Stimulated activated CD4-positive, alpha-beta T cell treated with anti-CD3 and anti-CD28 coated beads, Interleukin-15, amount 100 ng/mL, for 48 hours (primary cell): Measurements from ENCODE around the gene HSD3B2.
"Not testable (repeated sequence)": the region's sequence is repeated elsewhere in the genome, so short reads cannot be mapped to it uniquely, and the experiment has no call there.

ENCODE experiments used
- DNase-seq, 2 donors: peaks; one replicate each; pipeline ENCODE4 v3.0.0-alpha.2; 2020; ENCODE audit warnings: low read depth in 2 of 2

Gene HSD3B2

DNA sequence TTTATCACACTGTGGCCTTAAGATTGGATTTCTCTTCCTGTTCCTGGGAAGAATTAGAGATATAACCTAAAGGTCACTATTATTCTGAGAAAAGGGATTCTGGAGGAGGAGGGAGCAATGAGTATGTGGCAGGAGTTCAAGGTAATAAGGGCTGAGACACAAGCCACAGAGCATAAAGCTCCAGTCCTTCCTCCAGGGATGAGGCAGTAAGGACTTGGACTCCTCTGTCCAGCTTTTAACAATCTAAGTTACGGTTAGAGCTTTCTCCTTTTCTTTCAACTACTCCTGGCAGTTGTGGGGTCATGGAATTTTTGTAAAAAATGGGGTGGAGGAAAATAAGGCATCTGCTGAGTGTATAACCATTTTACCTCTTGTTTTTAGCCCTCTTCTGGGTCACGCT, at the start of gene HSD3B2:
TSS of gene HSD3B2 (plus strand) at position 201 of the 400 bp plus-strand sequence. CDS start 270 bp downstream, outside the sequence.
- no peak for DNase-seq

DNA sequence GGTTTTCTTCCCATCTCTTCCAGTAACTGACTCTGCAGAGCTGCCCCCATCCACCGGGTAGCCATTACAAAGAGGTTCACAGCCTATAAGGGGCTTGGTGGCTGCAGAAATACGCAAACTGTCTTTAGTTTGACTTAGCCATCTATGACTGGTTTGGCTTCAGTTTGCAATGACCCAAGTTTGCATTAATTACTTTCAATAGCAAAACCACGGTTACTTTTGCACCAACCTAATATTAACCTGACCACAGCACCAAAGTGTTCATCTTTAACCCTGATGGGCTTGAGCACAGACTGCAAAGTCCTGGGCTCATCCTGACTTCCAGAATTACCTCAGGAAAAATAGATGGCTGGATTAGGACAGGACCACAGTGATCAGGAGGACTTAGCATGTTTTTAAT, 48.5 kb upstream of the HSD3B2 start:
- no peak for DNase-seq

DNA sequence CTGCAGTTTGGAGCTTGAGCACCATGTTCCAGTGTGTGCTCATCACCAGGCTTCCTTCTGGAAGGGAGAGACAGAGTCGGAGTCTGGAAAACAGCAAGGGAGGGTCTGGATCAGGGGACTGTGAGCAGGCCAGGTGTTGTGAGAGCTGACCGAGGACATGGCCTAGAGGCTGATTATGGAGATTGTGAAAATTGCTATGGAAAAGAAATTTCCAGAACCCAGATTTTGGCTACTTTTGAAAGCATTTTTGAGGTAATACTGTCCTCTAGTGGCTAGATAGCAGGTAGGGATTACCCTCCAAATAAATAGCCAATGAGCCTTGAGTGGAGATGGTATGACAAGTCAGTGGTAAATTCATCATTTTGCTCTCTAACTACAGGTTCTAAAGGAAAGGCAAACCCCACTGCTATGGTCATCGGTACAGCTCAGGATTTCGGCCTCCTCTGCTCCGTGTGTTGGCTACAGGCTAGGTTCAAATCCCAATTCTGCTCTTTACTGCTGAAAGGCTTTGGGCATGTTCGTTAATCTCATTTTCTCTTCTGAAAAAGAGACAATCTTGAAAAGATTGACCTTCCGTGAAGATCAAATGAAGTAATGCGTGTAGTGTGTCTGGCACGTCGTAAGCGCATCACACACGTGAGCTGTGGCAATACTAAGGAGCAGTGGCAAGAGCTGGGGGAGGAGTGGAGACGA, 47.4 kb upstream of the HSD3B2 start:
- DNase-seq: no peak

- DNase-seq: no peak
Observed at GRCh38 chr1:119368554-119368953, 46.4 kb upstream of the HSD3B2 start, which contains the start of gene HAO2. Gene HAO2, plus strand, starts transcription at chr1:119368785. Its CDS starts 12,301 bp downstream, at chr1:119381086.

- no peak for DNase-seq
Observed at GRCh38 chr1:119370748-119371147, 44.2 kb upstream of the HSD3B2 start.

- no peak for DNase-seq
Observed at GRCh38 chr1:119371815-119372214, 43.1 kb upstream of the HSD3B2 start.

GRCh38 chr1:119372503-119373086, 42.4 kb upstream of the HSD3B2 start:
- no peak for DNase-seq

DNA sequence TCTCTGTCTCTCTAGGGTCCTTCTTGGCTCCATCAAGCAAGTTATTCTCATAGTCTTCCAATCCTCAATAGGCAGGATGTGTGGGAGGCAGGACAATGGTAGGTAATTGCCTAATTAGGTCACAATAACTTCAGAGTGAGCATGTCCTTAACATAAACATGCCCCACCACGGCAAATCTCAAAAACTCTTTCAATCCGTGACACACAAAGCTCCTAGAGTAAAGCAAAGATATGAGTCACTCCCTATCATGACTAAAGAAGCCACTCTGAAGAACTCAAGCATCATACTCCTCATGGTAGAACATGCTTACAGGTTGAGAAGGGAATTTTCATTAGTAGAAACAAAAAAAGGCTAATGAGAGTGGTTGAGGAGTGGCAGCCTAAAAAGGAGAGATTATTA, 41.5 kb upstream of the HSD3B2 start:
- DNase-seq: no peak

GRCh38 chr1:119374208-119374874, 40.6 kb upstream of the HSD3B2 start:
- no peak for DNase-seq

DNA sequence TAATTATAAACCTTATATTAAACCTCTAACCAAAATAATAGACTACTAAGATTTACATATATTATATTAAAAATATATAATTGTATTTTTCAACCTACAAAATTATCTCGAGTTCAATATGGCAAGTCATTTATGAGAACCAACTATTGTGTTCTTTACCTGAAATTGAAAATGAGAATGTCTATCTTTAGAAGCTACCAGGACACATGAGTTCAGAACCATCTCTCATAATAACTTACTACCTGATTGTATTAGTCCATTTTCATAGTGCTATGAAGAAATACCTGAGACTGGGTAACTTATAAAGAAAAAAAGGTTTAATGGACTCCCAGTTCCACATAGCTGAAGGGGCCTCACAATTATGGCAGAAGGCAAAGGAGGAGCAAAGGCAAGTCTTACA, 39.6 kb upstream of the HSD3B2 start:
- DNase-seq: no peak

GRCh38 chr1:119376594-119376993, 38.4 kb upstream of the HSD3B2 start:
- no peak for DNase-seq

DNA sequence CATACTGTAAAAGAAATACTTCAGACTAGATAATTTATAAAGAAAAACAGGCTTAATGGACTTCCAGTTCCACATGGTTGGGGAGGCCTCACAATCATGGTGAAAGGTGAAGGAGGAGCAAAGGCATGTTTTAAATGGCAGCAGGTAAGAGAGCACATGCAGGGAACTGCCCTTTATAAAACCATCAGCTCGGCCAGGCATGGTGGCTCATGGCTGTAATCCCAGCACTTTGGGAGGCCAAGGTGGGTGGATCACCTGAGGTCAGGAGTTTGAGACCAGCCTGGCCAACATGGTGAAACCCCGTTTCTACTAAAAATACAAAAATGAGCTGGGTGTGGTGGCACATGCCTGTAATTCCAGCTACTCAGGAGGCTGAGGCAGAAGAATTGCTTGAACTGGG, 37.4 kb upstream of the HSD3B2 start:
- not testable (repeated sequence) for DNase-seq

DNA sequence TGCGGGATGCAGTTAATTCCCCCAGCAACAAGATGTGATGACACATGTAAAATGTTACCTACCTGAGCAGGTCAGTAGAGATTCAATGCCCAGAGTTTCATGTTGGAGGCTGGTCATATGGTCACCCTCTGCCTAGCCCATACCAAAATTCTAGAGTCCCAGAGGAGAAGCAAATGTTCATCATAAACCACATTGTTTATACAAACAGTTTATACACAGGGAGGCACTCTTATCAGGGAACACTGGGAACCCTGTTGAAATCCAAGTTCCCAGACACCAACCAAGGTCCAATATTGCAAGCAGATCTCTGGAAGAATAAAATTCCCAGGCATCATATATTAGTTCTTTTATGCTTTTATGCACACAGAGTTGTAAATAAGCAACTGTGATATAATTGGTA, 35.8 kb upstream of the HSD3B2 start:
- DNase-seq: no peak

GRCh38 chr1:119380304-119380703, 34.6 kb upstream of the HSD3B2 start:
- no peak for DNase-seq

- no peak for DNase-seq
Observed at GRCh38 chr1:119380983-119381662, 33.8 kb upstream of the HSD3B2 start.

DNA sequence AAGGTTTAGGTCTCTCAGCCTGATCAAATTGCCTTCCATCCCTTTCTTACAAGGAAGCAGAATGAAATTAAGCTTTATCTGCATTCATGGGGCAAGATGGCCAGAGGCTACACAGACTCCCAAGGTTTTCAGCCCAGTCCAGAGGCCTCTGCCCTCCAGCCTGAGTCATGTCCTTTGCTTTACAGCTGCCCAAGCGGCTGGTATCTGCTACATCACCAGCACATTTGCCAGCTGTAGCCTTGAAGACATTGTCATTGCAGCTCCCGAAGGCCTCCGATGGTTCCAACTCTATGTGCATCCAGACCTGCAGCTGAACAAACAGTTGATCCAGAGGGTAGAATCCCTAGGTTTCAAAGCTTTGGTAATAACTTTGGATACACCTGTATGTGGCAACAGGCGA, 30.4 kb upstream of the HSD3B2 start:
- DNase-seq: no peak

GRCh38 chr1:119385650-119386049, 29.3 kb upstream of the HSD3B2 start:
- no peak for DNase-seq

GRCh38 chr1:119387858-119388257, 27.1 kb upstream of the HSD3B2 start:
- no peak for DNase-seq

GRCh38 chr1:119388450-119388849, 26.5 kb upstream of the HSD3B2 start:
- no peak for DNase-seq

DNA sequence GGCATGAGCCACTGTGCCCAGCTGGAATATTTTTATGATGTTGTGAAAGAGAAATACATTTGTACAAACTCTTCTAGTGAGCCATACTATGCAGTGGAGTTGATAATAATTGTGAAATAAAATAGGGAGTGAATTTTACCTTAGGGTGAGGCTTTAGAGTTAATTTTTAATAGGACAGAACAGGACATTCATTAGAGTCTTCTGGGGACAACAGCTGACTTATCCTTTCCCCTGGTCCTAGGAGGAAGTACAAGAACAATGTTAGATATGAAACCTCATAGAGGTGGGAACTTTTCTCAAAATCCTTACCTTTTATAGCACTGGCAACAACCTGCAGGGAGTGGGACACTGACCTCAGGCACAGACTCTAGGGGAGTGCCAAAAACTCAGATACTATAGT, 24.4 kb upstream of the HSD3B2 start:
- DNase-seq: no peak

- DNase-seq: no peak
Observed at GRCh38 chr1:119391749-119392148, 23.2 kb upstream of the HSD3B2 start.

DNA sequence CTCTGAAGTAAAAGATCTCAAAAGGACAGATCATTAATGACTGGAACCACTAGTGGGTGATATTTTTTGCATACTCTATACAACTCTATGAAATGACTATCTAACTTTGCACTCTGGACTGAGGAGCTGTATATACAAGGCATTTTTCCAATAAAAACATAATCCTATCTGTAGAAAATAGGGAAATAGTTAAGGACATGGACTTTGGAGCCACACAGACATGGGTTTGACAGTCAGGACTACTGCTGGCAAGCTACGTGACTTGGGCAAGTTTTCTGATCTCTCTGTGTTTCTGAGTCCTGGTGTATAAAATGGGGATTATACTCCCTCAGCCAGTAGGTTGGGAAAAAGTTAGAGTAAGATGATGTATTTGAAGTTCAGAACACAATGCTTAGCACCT, 20.9 kb upstream of the HSD3B2 start:
- no peak for DNase-seq

GRCh38 chr1:119396982-119397381, 18.0 kb upstream of the HSD3B2 start:
- DNase-seq: no peak
